GM12878 (cell line): ENCODE data around the gene MPPED1. TPM values are rescaled to one million over a fixed set of nuclear protein-coding genes. Genes with fewer than 3 reads are reported as not detected.

ENCODE experiments used
- ATAC-seq: fragments of 200-7000 bp; cut with Tn5 transposase; 3 replicates; pipeline ENCODE4 v1.9.1; 2020; ENCODE audit warnings: mild to moderate bottlenecking, moderate library complexity
- BruUV-seq: library from RNA; stranded (reverse); fragments of 400-500 nt; replicated peaks from 2 replicates; lab custom pipeline; 2021; lab: Mats Ljungman, UMichigan
- CTCF ChIA-PET: fragments of 300-600 bp; sonication (Branson Sonifier 250); formaldehyde crosslinking; extraction: SDS; loops from one replicate; lab custom pipeline; 2021; ENCODE audit warnings: inconsistent platforms; lab: Yijun Ruan, JAX
- POLR2A ChIA-PET: fragments of 350-600 bp; formaldehyde crosslinking; extraction: SDS; loops from one replicate; lab custom pipeline; 2021; ENCODE audit warnings: inconsistent platforms; lab: Charles Lee
- RAD21 ChIA-PET: fragments of 300-600 bp; sonication (Branson Sonifier 250); formaldehyde crosslinking; loops from one replicate; lab custom pipeline; 2023; ENCODE audit warnings: antibody characterized with exemption; ENCODE audit not compliant: unreplicated experiment; lab: Charles Lee
- SMC1A ChIA-PET: fragments of 300-600 bp; sonication (Branson Sonifier 250); formaldehyde crosslinking; loops from one replicate; lab custom pipeline; 2023; ENCODE audit not compliant: unreplicated experiment, uncharacterized antibody; lab: Charles Lee
- DNase-seq: peaks from one replicate; pipeline ENCODE4 v3.0.0-alpha.2; 2011; ENCODE audit warnings: low read depth, low spot score
- FAIRE-seq: peaks from 3 replicates; lab custom pipeline; 2011; peaks lifted over from hg19 to GRCh38; lab: Jason Lieb, UNC
- H2AFZ ChIP-seq: 2 replicates; pipeline ENCODE4 v1.6.0; 2011; ENCODE audit warnings: low read depth, low read length, control low read depth; ENCODE audit not compliant: control insufficient read depth
- H3K27ac ChIP-seq: 2 replicates; pipeline ENCODE4 v1.5.1; 2011; ENCODE audit warnings: control low read depth; ENCODE audit not compliant: control insufficient read depth, insufficient read depth
- H3K27me3 ChIP-seq, 2 experiments: replicated peaks in 1 of 2; 2 replicates each; pipeline versions ENCODE4 v1.6.0 to v1.6.1; 2011; ENCODE audit warnings: low read length in 1 of 2; ENCODE audit not compliant: control insufficient read depth in 2 of 2, insufficient read depth in 2 of 2
- H3K36me3 ChIP-seq, 2 experiments: 2 replicates each; pipeline ENCODE4 v1.5.1; 2011; ENCODE audit warnings: low read length in 1 of 2; ENCODE audit not compliant: control insufficient read depth in 2 of 2, insufficient read depth in 2 of 2
- H3K4me1 ChIP-seq: 2 replicates; pipeline ENCODE4 v1.6.1; 2011; ENCODE audit warnings: mild to moderate bottlenecking, low read length, moderate library complexity, mixed read lengths; ENCODE audit not compliant: control insufficient read depth, insufficient read depth
- H3K4me2 ChIP-seq: 2 replicates; pipeline ENCODE4 v1.6.0; 2011; ENCODE audit warnings: control low read depth; ENCODE audit not compliant: control insufficient read depth, insufficient read depth
- H3K4me3 ChIP-seq: fragments of 200-600 bp; sonication (generic); 2 replicates; pipeline ENCODE4 v1.5.1; 2016
- H3K79me2 ChIP-seq: 2 replicates; pipeline ENCODE4 v1.6.0; 2011; ENCODE audit warnings: low read length; ENCODE audit not compliant: control insufficient read depth, insufficient read depth
- H3K9ac ChIP-seq: 2 replicates; pipeline ENCODE4 v1.8.0; 2011; ENCODE audit warnings: low read length, control low read depth, mixed read lengths; ENCODE audit not compliant: control insufficient read depth, insufficient read depth
- H3K9me3 ChIP-seq: replicated peaks from 3 replicates; pipeline ENCODE4 v1.5.1; 2011; ENCODE audit warnings: mild to moderate bottlenecking, low read length; ENCODE audit not compliant: control insufficient read depth, insufficient read depth
- H4K20me1 ChIP-seq: 2 replicates; pipeline ENCODE4 v1.6.0; 2011; ENCODE audit not compliant: control insufficient read depth, insufficient read depth
- BHLHE40 ChIP-seq, 2 experiments: fragments of 450-650 bp in 1 of 2; IDR thresholded peaks; 2 replicates each; pipeline ENCODE4 v1.6.1; 2011 to 2017; ENCODE audit warnings: low read depth in 2 of 2, borderline replicate concordance in 1 of 2, improper control_type of control experiment in 1 of 2, low read length in 1 of 2, mild to moderate bottlenecking in 1 of 2
- CHD1 ChIP-seq: IDR thresholded peaks from 2 replicates; pipeline ENCODE4 v1.6.1; 2012; ENCODE audit warnings: low read depth, low read length, improper control_type of control experiment
- CREM ChIP-seq: IDR thresholded peaks from 2 replicates; pipeline ENCODE4 v1.6.1; 2014; ENCODE audit warnings: antibody characterized with exemption, low read depth
- EED ChIP-seq: sonication (generic); IDR thresholded peaks from 2 replicates; pipeline ENCODE4 v1.6.1; 2016; ENCODE audit warnings: antibody characterized with exemption, low read depth
- EZH2 ChIP-seq: IDR thresholded peaks from 2 replicates; pipeline ENCODE4 v1.6.1; 2012; ENCODE audit warnings: low read depth, mild to moderate bottlenecking, control low read depth, inconsistent platforms, low read length, borderline replicate concordance; ENCODE audit not compliant: control insufficient read depth
- IRF4 ChIP-seq: IDR thresholded peaks from 2 replicates; pipeline ENCODE4 v1.6.1; 2011; ENCODE audit warnings: low read depth, low read length
- JUNB ChIP-seq: IDR thresholded peaks from 2 replicates; pipeline ENCODE4 v1.6.1; 2016; ENCODE audit warnings: antibody characterized with exemption, mild to moderate bottlenecking
- MEF2A ChIP-seq: IDR thresholded peaks from 2 replicates; pipeline ENCODE4 v1.6.1; 2011; ENCODE audit warnings: low read depth, mild to moderate bottlenecking, low read length, moderate library complexity; ENCODE audit not compliant: insufficient read depth
- MTA3 ChIP-seq: IDR thresholded peaks from 2 replicates; pipeline ENCODE4 v1.6.1; 2012; ENCODE audit warnings: low read length, inconsistent platforms, borderline replicate concordance
- NRF1 ChIP-seq: conservative IDR thresholded peaks from 2 replicates; pipeline ENCODE4 v1.6.1; 2011; ENCODE audit warnings: mild to moderate bottlenecking, low read depth, low read length, improper control_type of control experiment
- PAX5 ChIP-seq: IDR thresholded peaks from 2 replicates; pipeline ENCODE4 v1.6.1; 2011; ENCODE audit warnings: low read depth, low read length, borderline replicate concordance
- POU2F2 ChIP-seq: IDR thresholded peaks from 3 replicates; pipeline ENCODE4 v1.6.1; 2011; ENCODE audit warnings: low read depth, mild to moderate bottlenecking, low read length, borderline replicate concordance
- RUNX3 ChIP-seq: IDR thresholded peaks from 2 replicates; pipeline ENCODE4 v1.6.1; 2012; ENCODE audit warnings: low read length, inconsistent platforms
- SMAD1 ChIP-seq: fragments of 450-650 bp; IDR thresholded peaks from 2 replicates; pipeline ENCODE4 v1.6.1; 2018; ENCODE audit warnings: mild to moderate bottlenecking, low read depth; ENCODE audit not compliant: partially characterized antibody
- TBL1XR1 ChIP-seq: IDR thresholded peaks from 2 replicates; pipeline ENCODE4 v1.6.1; 2012; ENCODE audit warnings: low read depth, low read length, improper control_type of control experiment
- WGBS: methylation state at CpG from one replicate; pipeline ENCODE4 v1.1.6; 2016; ENCODE audit warnings: low lambda C conversion rate; ENCODE audit not compliant: insufficient replicate concordance, insufficient coverage; ENCODE audit errors: missing lambda C conversion rate; 5-methylcytosine and 5-hydroxymethylcytosine counted together
- in situ Hi-C: fragments of 300-500 bp; cut with MboI; formaldehyde crosslinking; loops from 9 replicates; pipeline ENCODE4 v1.14.3; 2018; ENCODE audit warnings: mixed read lengths
- intact Hi-C: fragments of 100-400 bp; cut with micrococcal nuclease; formaldehyde crosslinking; loops from one replicate; pipeline ENCODE4 v1.14.2; 2022; ENCODE audit not compliant: unreplicated experiment
- polyA plus RNA-seq, 11 experiments: library from polyadenylated mRNA; depleted of rRNA in 4 of 11; unstranded in 6 of 11; stranded (reverse) in 5 of 11; fragments of >200 nt; fragmentation: Nextera tagmentation in 4 of 11; fragmentation: Illumina TruSeq in 1 of 11; extraction: Ambion mirVana in 4 of 11; extraction: Trizol in 1 of 11; gene quantifications; 1 replicate in 1 of 11; 2 replicates in 10 of 11; pipeline versions ENCODE4 v1.2.1 to v1.2.3, GENCODE V29; 2011 to 2016; ENCODE audit warnings: inconsistent platforms in 2 of 11, missing spikeins in 2 of 11, low read depth in 1 of 11
- total RNA-seq, 4 experiments: library from RNA; depleted of rRNA in 3 of 4; stranded (reverse); fragments of >200 nt in 3 of 4; fragmentation: Illumina TruSeq in 1 of 4; extraction: Trizol in 1 of 4; gene quantifications; 2 replicates each; pipeline versions ENCODE4 v1.2.1 to v1.2.3, GENCODE V29; 2013 to 2021
- TF ChIP-seq, protein P1 (sequence below): IDR thresholded peaks from 2 replicates; pipeline ENCODE4 v1.6.1; 2011; ENCODE audit warnings: borderline replicate concordance, low read depth, mild to moderate bottlenecking, moderate library complexity, mixed read lengths, low read length; ENCODE audit not compliant: insufficient read depth; ENCODE audit errors: extremely low read length
- TF ChIP-seq, protein P2 (sequence below): fragments of 450-650 bp; IDR thresholded peaks from 2 replicates; pipeline ENCODE4 v1.6.1; 2017; ENCODE audit warnings: mild to moderate bottlenecking, low read depth, inconsistent platforms; ENCODE audit not compliant: poor library complexity, severe bottlenecking
- TF ChIP-seq, protein P3 (sequence below): fragments of 450-650 bp; IDR thresholded peaks from 2 replicates; pipeline ENCODE4 v1.6.1; 2017; ENCODE audit warnings: mild to moderate bottlenecking

The MPPED1 gene
- total and polyA plus RNA-seq, 10 of the 15 experiments (the other 5 are each of a cell fraction or from before 2014, with no cell fraction given) = 0.11 TPM; not detected in 9

DNA sequence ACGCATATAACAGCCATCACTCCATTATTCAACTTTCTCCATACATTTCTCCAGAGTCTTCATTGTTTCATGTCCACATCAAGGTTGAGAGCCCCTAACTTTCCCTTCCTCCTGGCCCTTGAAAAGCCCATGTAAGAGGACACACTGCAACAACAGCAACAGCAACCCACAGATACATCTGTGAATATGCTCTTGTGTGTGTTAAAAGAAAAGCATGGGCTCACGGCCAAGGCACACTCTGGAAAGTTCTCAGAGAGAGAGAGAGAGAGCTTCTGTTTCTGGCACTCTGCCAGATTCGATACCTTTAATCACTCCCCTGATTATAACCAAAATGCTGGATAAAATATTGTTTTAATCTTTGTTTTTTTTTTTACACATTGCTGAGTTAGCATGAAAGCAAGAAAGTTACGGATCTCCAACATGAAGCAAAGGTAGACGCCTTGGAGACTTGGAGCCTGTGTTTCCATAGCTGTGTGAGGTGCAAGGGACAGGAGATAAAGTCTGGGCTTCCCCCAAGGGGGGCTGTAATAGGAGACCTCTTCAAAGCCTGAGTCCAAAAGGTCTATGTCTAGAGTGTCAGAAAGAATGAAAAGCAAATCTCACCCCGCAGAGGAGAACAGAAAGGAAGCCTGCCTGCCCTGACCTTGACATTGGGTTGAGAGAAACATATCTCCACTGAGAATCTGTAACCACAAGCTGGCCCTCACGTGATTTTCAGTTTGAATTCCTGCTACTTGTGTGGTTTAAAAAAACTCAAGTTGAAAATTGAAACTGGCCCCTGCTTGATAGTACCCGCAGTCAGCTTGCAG is 33.7 kb upstream of the MPPED1 start:
- in situ Hi-C loops = no loop called here
- TF ChIP-seq, protein P1, sequence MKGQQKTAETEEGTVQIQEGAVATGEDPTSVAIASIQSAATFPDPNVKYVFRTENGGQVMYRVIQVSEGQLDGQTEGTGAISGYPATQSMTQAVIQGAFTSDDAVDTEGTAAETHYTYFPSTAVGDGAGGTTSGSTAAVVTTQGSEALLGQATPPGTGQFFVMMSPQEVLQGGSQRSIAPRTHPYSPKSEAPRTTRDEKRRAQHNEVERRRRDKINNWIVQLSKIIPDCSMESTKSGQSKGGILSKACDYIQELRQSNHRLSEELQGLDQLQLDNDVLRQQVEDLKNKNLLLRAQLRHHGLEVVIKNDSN = peak; percentile 69
- TF ChIP-seq MEF2A (0 out of 2 replicates have a peak, but pooled peaks have one; percentile 23), POU2F2 (0 out of 3 replicates have a peak, but pooled peaks have one; percentile 35), MTA3 (peak; percentile 70; the same call in 1 of the 2 replicates), BHLHE40 (IDR thresholded peaks at IDR 0.05; ENCODE audit: borderline replicate concordance in 1 of 2, low read depth in 2 of 2, low read length in 1 of 2) (peak; percentile 91 to 97), EED (0 out of 2 replicates have a peak, but pooled peaks have one; percentile 23), JUNB (peak; percentile 16; the same call in 1 of the 2 replicates), NRF1 (no peak), EZH2 (no peak), IRF4 (0 out of 2 replicates have a peak, but pooled peaks have one; percentile 44), TBL1XR1 (peak; percentile 69; the same call in 1 of the 2 replicates), SMAD1 (peak; percentile 91), PAX5 (peak; percentile 50; the same call in 1 of the 2 replicates), CHD1 (no peak), RUNX3 (peak; percentile 95), CREM (no peak)
- TF ChIP-seq, protein P2, sequence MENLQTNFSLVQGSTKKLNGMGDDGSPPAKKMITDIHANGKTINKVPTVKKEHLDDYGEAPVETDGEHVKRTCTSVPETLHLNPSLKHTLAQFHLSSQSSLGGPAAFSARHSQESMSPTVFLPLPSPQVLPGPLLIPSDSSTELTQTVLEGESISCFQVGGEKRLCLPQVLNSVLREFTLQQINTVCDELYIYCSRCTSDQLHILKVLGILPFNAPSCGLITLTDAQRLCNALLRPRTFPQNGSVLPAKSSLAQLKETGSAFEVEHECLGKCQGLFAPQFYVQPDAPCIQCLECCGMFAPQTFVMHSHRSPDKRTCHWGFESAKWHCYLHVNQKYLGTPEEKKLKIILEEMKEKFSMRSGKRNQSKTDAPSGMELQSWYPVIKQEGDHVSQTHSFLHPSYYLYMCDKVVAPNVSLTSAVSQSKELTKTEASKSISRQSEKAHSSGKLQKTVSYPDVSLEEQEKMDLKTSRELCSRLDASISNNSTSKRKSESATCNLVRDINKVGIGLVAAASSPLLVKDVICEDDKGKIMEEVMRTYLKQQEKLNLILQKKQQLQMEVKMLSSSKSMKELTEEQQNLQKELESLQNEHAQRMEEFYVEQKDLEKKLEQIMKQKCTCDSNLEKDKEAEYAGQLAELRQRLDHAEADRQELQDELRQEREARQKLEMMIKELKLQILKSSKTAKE = peak; percentile 42
- TF ChIP-seq, protein P3, sequence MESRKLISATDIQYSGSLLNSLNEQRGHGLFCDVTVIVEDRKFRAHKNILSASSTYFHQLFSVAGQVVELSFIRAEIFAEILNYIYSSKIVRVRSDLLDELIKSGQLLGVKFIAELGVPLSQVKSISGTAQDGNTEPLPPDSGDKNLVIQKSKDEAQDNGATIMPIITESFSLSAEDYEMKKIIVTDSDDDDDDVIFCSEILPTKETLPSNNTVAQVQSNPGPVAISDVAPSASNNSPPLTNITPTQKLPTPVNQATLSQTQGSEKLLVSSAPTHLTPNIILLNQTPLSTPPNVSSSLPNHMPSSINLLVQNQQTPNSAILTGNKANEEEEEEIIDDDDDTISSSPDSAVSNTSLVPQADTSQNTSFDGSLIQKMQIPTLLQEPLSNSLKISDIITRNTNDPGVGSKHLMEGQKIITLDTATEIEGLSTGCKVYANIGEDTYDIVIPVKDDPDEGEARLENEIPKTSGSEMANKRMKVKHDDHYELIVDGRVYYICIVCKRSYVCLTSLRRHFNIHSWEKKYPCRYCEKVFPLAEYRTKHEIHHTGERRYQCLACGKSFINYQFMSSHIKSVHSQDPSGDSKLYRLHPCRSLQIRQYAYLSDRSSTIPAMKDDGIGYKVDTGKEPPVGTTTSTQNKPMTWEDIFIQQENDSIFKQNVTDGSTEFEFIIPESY = no peak

More for the DNA sequence above, 33.7 kb upstream of the MPPED1 start:
- no peaks in the 10 kb centered on the region for H3K36me3 ChIP-seq
- ChIA-PET POLR2A (no interaction called here), RAD21 (interaction anchor here (0.8 kb wide), 1 partner anchor 105 kb away, joined by 3 read pairs; no protein-coding TSS in a partner anchor), SMC1A (interaction anchor here (1.8 kb wide), 1 partner anchor 104 kb away, joined by 7 read pairs; no protein-coding TSS in a partner anchor), CTCF (interaction anchor here (0.6 to 2.7 kb wide), 4 partner anchors 10 to 105 kb away, joined by 3 to 13 read pairs (median 7); no protein-coding TSS in a partner anchor)
- H3K79me2 ChIP-seq = no peaks in the 10 kb centered on the region
- no peak overlapping the region for H2AFZ ChIP-seq
- peak; percentile 63 for DNase-seq
- peaks cover 27% of the 10 kb centered on the region for H3K4me1 ChIP-seq
- peak overlapping the region; percentile 19; the same call in 1 of the 2 replicates for H3K9ac ChIP-seq
- H3K4me3 ChIP-seq = peak overlapping the region; percentile 34; the same call in 1 of the 2 replicates
- intact Hi-C loops = no loop called here
- peak; percentile 79 for ATAC-seq
- FAIRE-seq = peak; percentile 99
- H3K27ac ChIP-seq = peak overlapping the region; percentile 45; the same call in 1 of the 2 replicates
- H3K9me3 ChIP-seq = peaks cover 10% of the 10 kb centered on the region; the same call in 2 of the 3 replicates
- H4K20me1 ChIP-seq = no peaks in the 10 kb centered on the region
- WGBS = 5% methylated on average over 8 of the region's 8 CpGs
- peaks cover 0 to 2% of the 10 kb centered on the region in 2 experiments; a peak in 2 of 4 replicates for H3K27me3 ChIP-seq
- BruUV-seq = no TSS peak
- H3K4me2 ChIP-seq = peak overlapping the region; percentile 76
